Erythroblast (primary cell): ENCODE results near the gene SFSWAP.
"Not testable (repeated sequence)": the region's sequence is repeated elsewhere in the genome, so short reads cannot be mapped to it uniquely, and the experiment has no call there.

ENCODE experiments used
- GATA1 ChIP-seq: IDR thresholded peaks from 2 replicates; pipeline ENCODE4 v1.6.1; 2011; ENCODE audit warnings: low read depth, mild to moderate bottlenecking, control low read depth, low read length, moderate library complexity
- POLR2A ChIP-seq: IDR thresholded peaks from 2 replicates; pipeline ENCODE4 v1.6.1; 2011; ENCODE audit warnings: mild to moderate bottlenecking, low read length

GRCh38 chr12:131677067-131677466 lies 33.8 kb upstream of the SFSWAP start:
- TF ChIP-seq POLR2A, GATA1: not testable (repeated sequence)
